ENCODE measurements around the gene RFX1.
"Not testable (repeated sequence)": the region's sequence is repeated elsewhere in the genome, so short reads cannot be mapped to it uniquely, and the experiment has no call there.

RFX1 gene

GRCh38 chr19:13932911-13933393 lies 73.2 kb downstream of the RFX1 start:
- FAIRE-seq = no peak

GRCh38 chr19:13932149-13932637 lies 73.9 kb downstream of the RFX1 start:
- FAIRE-seq = no peak

GRCh38 chr19:13931391-13932148 lies 74.5 kb downstream of the RFX1 start:
- FAIRE-seq = no peak

GRCh38 chr19:13930402-13930801 lies 75.7 kb downstream of the RFX1 start:
- FAIRE-seq = no peak

GRCh38 chr19:13929956-13930355 lies 76.2 kb downstream of the RFX1 start:
- no peak for FAIRE-seq

GRCh38 chr19:13929340-13929739 lies 76.8 kb downstream of the RFX1 start:
- FAIRE-seq = no peak

GRCh38 chr19:13926715-13927114 lies 79.4 kb downstream of the RFX1 start:
- FAIRE-seq = no peak

GRCh38 chr19:13926010-13926409 lies 80.1 kb downstream of the RFX1 start:
- FAIRE-seq = no peak

- FAIRE-seq = no peak
Observed at GRCh38 chr19:13923194-13923987, 82.7 kb downstream of the RFX1 start.

GRCh38 chr19:13922118-13922517 lies 84.0 kb downstream of the RFX1 start:
- FAIRE-seq = not testable (repeated sequence)

- no peak for FAIRE-seq
Observed at GRCh38 chr19:13920940-13921747, 85.0 kb downstream of the RFX1 start.

GRCh38 chr19:13920524-13920923 lies 85.6 kb downstream of the RFX1 start:
- no peak for FAIRE-seq

- FAIRE-seq = no peak
Observed at GRCh38 chr19:13918726-13919411, 87.3 kb downstream of the RFX1 start.

- no peak for FAIRE-seq
Observed at GRCh38 chr19:13917888-13918406, 88.2 kb downstream of the RFX1 start.

- FAIRE-seq = no peak
Observed at GRCh38 chr19:13914777-13915176, 91.3 kb downstream of the RFX1 start.

- FAIRE-seq = no peak
Observed at GRCh38 chr19:13913352-13913751, 92.8 kb downstream of the RFX1 start.
